ENCODE results near the gene KLF2. TPM values are rescaled to one million over a fixed set of nuclear protein-coding genes. Genes with fewer than 3 reads are reported as not detected.
A peak's percentile ranks its signal among the peaks of the same experiment; 100 is the strongest.
"Not testable (repeated sequence)": the region's sequence is repeated elsewhere in the genome, so short reads cannot be mapped to it uniquely, and the experiment has no call there.

The KLF2 gene
- total RNA-seq, 2 donors from 2014 or later: 34.9 to 146 TPM

DNA sequence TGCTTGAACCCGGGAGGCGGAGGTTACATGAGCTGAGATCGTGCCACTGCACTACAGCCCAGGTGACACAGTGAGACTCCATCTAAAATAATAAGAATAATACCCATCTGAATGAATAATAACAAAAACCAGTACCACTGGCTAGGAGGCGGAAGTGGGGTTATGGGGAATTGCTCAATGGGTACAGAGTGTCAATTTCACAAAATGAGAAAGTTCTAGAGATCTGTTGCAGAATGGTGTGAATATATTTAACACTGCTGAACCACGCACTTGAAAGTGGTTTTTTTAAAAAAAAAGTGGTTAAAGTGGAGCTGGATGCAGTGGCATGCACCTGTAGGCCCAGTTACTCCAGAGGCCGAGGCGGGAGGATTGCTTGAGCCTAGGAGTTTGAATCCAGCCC lies 18.5 kb downstream of the KLF2 start:
- ATAC-seq (ENCODE audit: insufficient number of reproducible peaks, low FRiP score, low read depth) (no peak), DNase-seq (ENCODE audit: low spot score) (no peak)
- Histone ChIP-seq H3K4me1 (ENCODE audit: control insufficient read depth in 1 of 2, low read depth in 2 of 2) (peaks cover 22 to 39% of the 10 kb centered on the region in 2 donors), H3K27me3 (replicated peaks; ENCODE audit: insufficient read depth) (no peaks in the 10 kb centered on the region), H3K9me3 (no peaks in the 10 kb centered on the region), H3K36me3 (no peaks in the 10 kb centered on the region), H3K27ac (peak overlapping the region; percentile 41 to 68), H3K4me3 (no peak overlapping the region)
- TF ChIP-seq, protein P1, sequence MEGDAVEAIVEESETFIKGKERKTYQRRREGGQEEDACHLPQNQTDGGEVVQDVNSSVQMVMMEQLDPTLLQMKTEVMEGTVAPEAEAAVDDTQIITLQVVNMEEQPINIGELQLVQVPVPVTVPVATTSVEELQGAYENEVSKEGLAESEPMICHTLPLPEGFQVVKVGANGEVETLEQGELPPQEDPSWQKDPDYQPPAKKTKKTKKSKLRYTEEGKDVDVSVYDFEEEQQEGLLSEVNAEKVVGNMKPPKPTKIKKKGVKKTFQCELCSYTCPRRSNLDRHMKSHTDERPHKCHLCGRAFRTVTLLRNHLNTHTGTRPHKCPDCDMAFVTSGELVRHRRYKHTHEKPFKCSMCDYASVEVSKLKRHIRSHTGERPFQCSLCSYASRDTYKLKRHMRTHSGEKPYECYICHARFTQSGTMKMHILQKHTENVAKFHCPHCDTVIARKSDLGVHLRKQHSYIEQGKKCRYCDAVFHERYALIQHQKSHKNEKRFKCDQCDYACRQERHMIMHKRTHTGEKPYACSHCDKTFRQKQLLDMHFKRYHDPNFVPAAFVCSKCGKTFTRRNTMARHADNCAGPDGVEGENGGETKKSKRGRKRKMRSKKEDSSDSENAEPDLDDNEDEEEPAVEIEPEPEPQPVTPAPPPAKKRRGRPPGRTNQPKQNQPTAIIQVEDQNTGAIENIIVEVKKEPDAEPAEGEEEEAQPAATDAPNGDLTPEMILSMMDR (IDR thresholded peaks at IDR 0.05): no peak

DNA sequence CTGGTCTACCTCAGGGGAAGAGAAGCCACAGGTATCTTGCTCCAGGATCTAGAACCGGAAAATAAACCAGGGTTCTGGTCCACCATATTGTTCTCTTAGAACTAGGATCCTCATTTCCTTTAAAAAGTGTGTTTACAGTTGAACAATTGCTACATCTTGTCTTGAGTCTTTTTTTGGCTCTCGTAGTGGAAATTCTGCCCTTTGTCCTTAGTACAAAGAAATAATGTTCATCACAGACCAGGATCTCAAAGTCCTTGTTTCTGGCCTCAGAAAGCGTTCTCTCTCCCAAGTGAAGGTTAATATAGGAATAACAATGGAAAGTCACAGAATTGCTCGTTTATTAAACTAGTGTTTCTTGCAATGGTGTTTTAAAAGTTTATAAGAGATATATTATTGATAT lies 20.8 kb downstream of the KLF2 start:
- Histone ChIP-seq H3K27me3 (replicated peaks; ENCODE audit: insufficient read depth) (no peaks in the 10 kb centered on the region), H3K36me3 (no peaks in the 10 kb centered on the region), H3K4me1 (ENCODE audit: control insufficient read depth in 1 of 2, low read depth in 2 of 2) (peaks cover 9 to 25% of the 10 kb centered on the region in 2 donors), H3K27ac (no peak overlapping the region), H3K9me3 (no peaks in the 10 kb centered on the region), H3K4me3 (no peak overlapping the region)
- TF ChIP-seq, protein P1 (IDR thresholded peaks at IDR 0.05): no peak
- DNase-seq (ENCODE audit: low spot score) (no peak), ATAC-seq (ENCODE audit: insufficient number of reproducible peaks, low FRiP score, low read depth) (no peak)

DNA sequence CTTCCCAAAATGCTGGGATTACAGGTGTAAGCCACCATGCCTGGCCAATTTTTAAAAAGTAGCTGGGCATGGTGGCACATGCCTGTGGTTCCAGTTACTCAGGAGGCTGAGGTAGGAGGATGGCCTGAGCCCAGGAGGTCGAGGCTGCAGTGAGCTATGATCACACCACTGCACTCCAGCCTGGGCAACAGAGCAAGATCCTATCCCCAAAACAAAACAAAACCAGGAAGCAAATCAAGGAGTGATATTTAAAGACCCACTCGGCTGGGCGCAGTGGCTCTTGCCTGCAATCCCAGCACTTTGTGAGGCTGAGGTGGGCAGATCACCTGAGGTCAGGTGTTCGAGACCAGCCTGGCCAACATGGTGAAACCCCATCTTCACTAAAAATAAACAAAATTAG lies 22.5 kb downstream of the KLF2 start:
- H3K9me3 ChIP-seq; H3K27me3 ChIP-seq (replicated peaks; ENCODE audit: insufficient read depth); DNase-seq (ENCODE audit: low spot score); H3K36me3 ChIP-seq; ATAC-seq (ENCODE audit: insufficient number of reproducible peaks, low FRiP score, low read depth); H3K27ac ChIP-seq; H3K4me3 ChIP-seq: not testable (repeated sequence)
- peaks cover 9 to 22% of the 10 kb centered on the region in 2 donors for H3K4me1 ChIP-seq (ENCODE audit: control insufficient read depth in 1 of 2, low read depth in 2 of 2)

DNA sequence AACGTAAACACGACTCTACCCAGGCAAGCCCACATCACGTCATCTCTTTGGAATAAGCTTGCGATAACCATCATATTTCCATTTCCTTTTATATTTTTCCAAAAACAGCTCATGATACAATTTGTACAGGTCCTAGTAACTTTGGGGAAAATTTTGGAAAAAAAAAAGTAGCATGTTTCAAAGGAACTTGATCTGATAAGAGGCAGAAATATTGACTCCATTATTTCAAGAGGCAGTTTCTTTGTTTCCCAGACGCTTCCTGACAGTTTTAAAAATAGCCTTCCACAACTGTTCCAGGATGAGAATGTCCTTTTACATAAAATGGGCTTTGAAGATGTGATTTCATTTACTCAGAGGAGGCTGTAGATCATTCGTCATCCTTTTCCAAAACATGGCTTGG lies 23.1 kb downstream of the KLF2 start:
- TF ChIP-seq, protein P1 (IDR thresholded peaks at IDR 0.05): no peak
- Histone ChIP-seq H3K4me1 (ENCODE audit: control insufficient read depth in 1 of 2, low read depth in 2 of 2) (peaks cover 6 to 16% of the 10 kb centered on the region in 2 donors), H3K36me3 (no peaks in the 10 kb centered on the region), H3K9me3 (no peaks in the 10 kb centered on the region), H3K27ac (peak overlapping the region in 1 of 2 donors; percentile 35), H3K4me3 (no peak overlapping the region), H3K27me3 (replicated peaks; ENCODE audit: insufficient read depth) (no peaks in the 10 kb centered on the region)
- DNase-seq (ENCODE audit: low spot score) (no peak), ATAC-seq (ENCODE audit: insufficient number of reproducible peaks, low FRiP score, low read depth) (no peak)

DNA sequence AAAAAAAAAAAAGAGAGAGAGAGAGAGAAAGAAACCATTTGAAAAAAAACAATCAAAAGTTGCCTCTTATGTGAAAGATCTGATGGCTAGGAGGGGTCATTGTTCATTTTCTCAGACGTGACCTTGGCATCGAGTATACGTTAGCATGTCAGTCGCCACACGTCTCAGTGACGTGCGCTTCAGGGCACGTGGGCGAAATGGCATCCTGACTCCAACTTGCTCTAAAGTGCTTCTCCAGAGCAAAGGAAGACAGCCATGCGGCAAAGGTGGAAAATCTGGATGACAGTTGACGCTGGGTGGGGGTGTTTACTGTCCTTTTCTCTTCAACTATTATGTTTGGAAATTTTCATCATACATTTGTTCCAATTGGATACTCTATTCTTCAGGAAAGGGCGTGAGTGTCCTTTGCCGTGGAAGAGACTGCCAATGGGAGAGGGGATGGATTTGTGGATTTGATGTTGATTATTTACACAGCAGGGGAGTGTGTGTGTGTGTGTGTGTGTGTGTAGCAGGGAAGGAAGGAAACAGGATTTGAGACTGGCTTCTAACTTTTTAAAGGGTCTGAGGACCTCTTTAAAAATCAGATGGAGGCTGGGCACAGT lies 25.0 kb downstream of the KLF2 start:
- ATAC-seq (ENCODE audit: insufficient number of reproducible peaks, low FRiP score, low read depth) (no peak), DNase-seq (ENCODE audit: low spot score) (no peak)
- no peaks in the 10 kb centered on the region for H3K9me3 ChIP-seq
- H3K4me1 ChIP-seq (ENCODE audit: control insufficient read depth in 1 of 2, low read depth in 2 of 2): peaks cover 3 to 9% of the 10 kb centered on the region in 2 donors
- no peak overlapping the region for H3K27ac ChIP-seq
- TF ChIP-seq, protein P1 (IDR thresholded peaks at IDR 0.05): no peak
- H3K36me3 ChIP-seq: no peaks in the 10 kb centered on the region
- H3K4me3 ChIP-seq: no peak overlapping the region
- no peaks in the 10 kb centered on the region for H3K27me3 ChIP-seq (replicated peaks; ENCODE audit: insufficient read depth)
